HG02763 (cell line): ENCODE measurements around the gene SOS1.
"Not testable (repeated sequence)": the region's sequence is repeated elsewhere in the genome, so short reads cannot be mapped to it uniquely, and the experiment has no call there.

ENCODE experiments used
- ATAC-seq: cut with Tn5 transposase; IDR thresholded peaks from one replicate; pipeline ENCODE4 v1.9.1; 2021; ENCODE audit warnings: mild to moderate bottlenecking, moderate library complexity; ENCODE audit not compliant: unreplicated experiment

SOS1 gene

DNA sequence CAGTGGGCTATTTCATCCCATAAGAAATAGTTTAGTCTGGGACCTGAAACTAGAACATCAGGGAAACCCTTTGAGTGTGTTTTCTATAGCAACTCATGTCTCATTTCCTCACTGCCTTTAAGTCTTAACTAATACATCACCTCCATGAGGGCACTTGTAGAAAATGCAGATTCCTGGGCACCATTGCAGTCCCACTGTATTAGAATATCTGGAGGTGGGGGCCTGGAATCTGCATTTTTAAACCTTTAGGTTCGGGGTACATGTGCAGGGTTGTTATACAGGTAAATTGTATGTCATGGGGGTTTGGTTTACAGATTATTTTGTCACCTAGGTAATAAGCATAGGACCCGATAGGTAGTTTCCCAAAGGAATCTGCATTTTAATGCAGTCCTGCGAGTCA, 143.8 kb downstream of the SOS1 start:
- ATAC-seq: no peak

- ATAC-seq: no peak
Observed at GRCh38 chr2:38975042-38975441, 145.8 kb downstream of the SOS1 start.

DNA sequence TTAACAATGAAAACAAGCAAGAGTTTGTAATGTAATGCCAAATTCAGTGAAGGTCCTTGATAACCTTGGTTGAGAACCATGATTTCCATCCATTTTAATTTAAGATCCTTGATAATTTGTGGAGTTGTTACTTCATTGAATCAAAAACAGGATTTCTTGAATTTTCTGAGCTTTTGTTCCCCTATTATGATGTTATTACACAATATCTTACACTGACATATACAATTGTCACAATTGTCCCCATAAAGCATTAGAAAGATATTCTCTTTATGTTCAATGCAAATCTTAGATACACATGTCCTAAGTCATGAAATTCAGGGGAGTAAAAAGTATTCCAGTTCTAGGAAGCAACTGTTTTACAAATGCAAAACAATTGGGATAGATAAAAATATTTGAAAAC, 147.6 kb downstream of the SOS1 start:
- no peak for ATAC-seq

DNA sequence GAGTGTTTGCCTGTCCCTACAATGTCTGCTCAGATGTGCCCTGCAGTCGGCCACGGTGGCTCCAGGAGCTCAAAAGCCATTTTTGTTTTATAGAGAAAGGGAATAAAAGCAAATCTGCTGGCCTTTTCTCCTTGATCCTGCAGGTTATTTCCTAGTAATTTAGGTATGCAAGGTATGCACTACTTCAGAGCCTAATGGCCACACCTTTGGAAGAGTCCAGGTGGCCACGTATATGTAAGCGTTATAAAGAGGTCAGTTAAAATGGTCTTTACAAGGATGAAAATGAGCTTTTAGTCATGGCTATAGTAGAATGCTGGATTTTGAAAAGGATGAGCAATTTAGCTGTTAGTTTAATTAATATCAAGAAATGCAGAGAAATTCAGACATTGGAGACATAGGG, 149.5 kb downstream of the SOS1 start:
- ATAC-seq: no peak

DNA sequence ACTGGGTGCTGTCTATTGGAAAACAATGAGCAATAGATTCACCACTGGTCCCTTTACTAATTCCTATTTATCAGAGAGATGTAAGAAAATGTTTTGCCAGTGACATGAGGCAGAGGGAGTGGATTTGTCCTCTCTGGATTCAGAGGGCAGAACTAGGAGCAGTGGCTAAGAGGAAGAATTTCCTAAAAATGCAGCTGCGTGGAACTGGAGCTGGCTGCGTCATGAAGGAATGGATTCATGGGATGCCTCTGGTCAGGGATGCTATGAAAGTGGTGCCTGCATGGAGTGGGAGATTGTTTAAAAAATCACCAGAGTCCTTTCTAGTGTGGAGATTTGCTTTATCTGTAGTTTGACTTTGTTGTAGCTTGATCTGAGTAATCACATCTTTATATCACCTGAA, 152.8 kb downstream of the SOS1 start:
- no peak for ATAC-seq

DNA sequence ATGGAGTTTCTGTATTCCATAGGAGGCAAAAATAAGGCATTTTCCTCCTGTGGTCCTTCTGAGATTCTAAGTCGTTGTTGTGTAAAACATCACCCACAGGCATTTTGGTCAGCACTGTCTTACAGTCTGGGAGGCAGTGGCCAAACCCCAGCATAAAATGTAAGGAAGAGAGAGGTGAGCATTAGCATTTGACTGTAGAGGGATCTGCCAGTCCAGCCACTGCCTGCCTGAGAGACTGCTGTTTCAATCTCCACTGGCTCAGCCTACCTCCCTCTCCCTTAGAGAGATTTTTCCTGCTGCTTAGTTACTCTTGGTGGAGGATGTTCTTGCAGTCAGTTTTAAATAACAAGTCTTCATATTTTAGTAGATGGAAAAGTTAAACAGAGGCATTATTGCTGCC, 154.2 kb downstream of the SOS1 start:
- ATAC-seq: no peak

GRCh38 chr2:38966006-38966405, 154.8 kb downstream of the SOS1 start:
- no peak for ATAC-seq

- no peak for ATAC-seq
Observed at GRCh38 chr2:38960609-38961320, 160.1 kb downstream of the SOS1 start.

- no peak for ATAC-seq
Observed at GRCh38 chr2:38959938-38960608, 160.8 kb downstream of the SOS1 start.

DNA sequence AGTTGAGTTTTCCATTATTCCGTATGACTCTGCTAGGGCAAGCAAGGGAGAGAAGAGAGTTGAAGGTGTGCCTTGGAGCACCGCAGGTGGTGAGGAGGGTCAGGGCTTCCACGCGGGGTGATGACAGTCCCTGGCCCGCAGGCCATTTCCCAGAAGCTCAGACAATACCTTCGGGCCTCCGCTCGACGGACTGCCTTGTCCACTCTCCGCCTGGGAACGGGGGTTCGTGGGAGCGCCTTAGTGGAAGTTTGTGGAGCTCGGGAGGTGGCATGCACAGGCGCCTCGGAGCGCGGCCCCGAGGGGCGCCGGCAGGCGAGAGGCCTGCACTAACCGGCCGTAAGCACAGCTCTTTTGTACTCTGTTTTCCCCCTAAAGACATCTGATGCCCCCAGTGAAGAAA, 161.4 kb downstream of the SOS1 start:
- ATAC-seq: no peak

- no peak for ATAC-seq
Observed at GRCh38 chr2:38957972-38958371, 162.9 kb downstream of the SOS1 start.

GRCh38 chr2:38951766-38952165, 169.1 kb downstream of the SOS1 start:
- ATAC-seq: no peak

DNA sequence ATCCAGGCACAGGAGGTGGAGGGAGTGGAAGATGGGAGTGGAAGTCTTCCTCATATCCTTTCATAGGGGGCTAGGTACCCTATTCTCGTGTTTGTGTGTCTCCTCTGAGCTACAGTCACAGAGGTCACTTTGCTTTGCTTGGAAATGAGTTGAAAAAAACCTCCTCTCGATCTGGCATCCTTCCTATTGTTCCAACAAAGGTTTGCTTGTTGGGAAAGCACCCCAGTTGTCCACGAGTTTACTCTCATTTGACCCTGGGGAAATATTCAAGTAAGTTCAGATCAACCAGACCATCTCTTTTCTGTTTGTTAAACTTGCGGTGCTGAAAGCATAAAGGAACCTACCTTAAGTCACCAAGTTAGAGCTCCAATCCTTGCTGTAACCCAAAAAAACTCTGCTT, 171.9 kb downstream of the SOS1 start:
- no peak for ATAC-seq

DNA sequence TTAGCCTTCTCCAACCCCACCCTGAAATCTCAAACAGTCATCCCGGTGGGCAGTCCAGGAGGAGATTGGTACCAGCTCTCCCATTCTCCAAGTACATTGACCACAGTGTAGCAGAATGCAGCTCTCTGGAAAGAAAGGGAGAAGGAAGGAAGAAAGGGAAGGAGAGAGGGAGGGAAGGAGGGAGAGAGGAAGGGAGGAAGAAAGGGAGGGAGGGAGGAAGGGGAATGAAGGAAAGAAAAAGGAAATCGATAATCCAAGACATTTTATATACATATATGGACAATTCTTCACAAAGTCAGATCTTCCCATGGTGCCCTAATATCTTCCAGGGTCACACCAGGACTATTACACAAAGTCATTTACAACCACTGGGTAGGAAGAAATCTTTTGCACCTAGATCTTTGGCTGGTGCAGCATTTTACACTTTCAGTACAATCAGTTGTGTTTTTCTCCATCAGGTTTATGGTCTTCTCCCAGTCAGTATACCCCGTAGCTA, 172.4 kb downstream of the SOS1 start:
- ATAC-seq: no peak

DNA sequence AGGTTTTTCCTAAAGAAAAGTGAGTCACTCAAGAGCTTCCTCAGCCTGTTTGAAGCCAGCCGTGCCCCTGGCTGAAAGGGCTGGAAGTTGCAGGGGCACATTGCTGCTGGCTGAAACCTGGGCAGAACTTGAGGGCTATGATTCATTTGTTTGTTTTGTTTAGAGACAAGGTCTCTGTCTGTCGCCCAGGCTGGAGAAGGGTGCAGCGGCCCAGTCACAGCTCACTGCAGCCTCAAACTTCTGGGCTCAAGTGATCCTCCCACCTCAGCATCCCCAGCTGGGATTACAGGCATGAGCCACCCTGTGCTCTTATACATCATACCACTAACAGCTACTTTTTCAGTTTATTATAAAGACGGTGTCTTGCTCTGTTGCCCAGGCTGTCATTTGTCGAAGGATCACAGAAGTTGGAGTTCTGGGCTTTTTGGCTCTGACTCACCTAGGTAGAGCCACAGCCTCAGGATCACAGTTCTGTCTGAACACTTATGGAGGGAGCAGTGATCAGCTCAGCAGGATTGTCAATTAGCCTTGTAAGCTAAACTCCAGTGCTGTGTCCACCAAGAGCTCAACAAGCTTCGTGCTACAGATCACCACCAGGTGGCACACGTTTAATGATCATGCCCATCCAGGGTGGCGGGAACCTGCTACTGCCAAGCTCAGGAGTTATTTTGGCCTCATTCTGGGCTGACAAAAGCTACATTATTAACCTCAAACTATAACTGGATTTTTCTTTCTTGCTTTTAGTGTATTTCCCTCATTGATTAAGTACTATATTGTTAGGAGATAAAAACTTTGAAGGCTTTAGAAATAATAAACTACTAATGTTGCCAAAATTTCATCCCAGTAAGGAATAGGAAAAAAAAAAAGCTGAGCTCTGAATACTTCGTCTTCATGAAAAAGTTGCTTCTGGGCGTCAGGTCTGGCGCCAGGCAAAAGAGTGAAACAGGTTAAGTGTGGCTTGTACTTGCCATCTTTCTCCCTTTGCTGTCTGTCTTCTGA, 173.3 kb downstream of the SOS1 start:
- peak; percentile 42 for ATAC-seq

- ATAC-seq: no peak
Observed at GRCh38 chr2:38945911-38946310, 174.9 kb downstream of the SOS1 start.

- ATAC-seq: no peak
Observed at GRCh38 chr2:38945372-38945771, 175.5 kb downstream of the SOS1 start.

DNA sequence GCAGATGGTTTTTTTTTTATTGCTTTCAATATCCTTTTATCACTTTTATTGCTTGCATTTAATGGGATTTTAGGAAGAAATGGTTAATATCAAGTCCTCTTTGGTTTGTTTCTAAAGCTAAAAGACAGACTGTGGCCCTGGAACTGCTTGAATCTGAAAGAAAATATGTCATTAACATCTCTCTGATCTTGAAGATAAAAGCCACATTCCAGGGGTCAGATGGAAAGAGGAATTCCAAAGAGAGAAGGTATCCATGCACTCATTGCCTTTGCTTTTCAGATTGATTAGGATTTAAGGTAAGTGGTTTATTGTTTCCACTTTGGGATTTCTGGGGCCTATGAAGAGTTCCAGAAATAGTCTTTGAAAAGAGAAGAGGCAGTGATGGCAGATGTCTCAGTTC, 177.1 kb downstream of the SOS1 start:
- ATAC-seq: no peak

DNA sequence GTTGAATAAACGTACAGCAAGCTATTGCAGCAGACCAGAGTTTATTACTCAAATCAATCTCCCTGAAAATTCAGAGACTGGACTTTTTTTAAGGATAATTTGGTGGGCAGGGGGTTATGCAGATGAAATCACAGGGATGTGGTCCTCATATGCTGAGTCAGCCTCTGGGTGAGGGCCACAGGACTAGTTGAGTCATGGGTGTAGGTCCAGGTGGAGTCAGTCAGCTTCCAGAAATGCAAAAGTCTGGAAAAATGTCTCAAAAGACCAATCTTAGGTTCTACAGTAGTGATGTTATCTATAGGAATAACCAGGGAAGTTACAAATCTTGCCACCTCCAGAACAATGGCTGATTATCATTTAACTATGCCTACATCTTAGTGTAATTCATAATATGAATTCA, 180.1 kb downstream of the SOS1 start:
- ATAC-seq: no peak

DNA sequence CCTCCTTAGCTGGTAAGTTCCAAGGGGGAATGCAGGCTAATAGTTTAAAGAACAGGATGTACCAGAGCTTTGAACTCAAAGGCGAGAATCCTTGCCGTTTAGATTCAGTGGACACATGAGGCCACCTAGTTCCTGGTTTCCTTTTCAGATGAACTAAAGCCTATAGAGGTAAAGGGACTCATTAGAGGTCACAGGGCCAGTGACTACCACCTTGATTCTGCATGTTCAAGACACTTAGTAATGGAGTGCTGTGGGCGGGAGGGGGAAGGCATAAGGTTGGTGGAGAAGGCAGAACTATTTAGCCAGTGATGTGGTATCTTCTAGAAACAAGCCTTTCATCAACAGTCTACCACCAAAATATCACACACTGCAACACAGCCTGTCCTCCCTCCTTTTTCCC, 183.3 kb downstream of the SOS1 start:
- no peak for ATAC-seq

- not testable (repeated sequence) for ATAC-seq
Observed at GRCh38 chr2:38936516-38936915, 184.3 kb downstream of the SOS1 start.
